HepG2 (cell line): ENCODE measurements around the gene FAM184B. TPM values are rescaled to one million over a fixed set of nuclear protein-coding genes. Genes with fewer than 3 reads are reported as not detected.

Source experiments
- ATAC-seq: fragments of 200-7000 bp; cut with Tn5 transposase; 3 replicates; pipeline ENCODE4 v1.9.1; 2020; ENCODE audit warnings: mild to moderate bottlenecking, moderate library complexity
- BruUV-seq: library from RNA; stranded (reverse); fragments of 400-500 nt; replicated peaks from 2 replicates; lab custom pipeline; 2021; lab: Mats Ljungman, UMichigan
- CTCF ChIA-PET: fragments of 300-600 bp; formaldehyde crosslinking; extraction: SDS; loops from one replicate; lab custom pipeline; 2021; ENCODE audit warnings: low total read pairs, inconsistent platforms, low intra/inter-chr PET ratio; lab: Yijun Ruan, JAX
- POLR2A ChIA-PET: fragments of 350-600 bp; sonication (Branson Sonifier 250); formaldehyde crosslinking; loops from one replicate; lab custom pipeline; 2020; ENCODE audit warnings: antibody characterized with exemption, inconsistent platforms; lab: Yijun Ruan, JAX
- DNase-seq: peaks from one replicate; pipeline ENCODE4 v3.0.0-alpha.2; 2015; ENCODE audit warnings: low spot score
- FAIRE-seq: peaks from 3 replicates; lab custom pipeline; 2011; peaks lifted over from hg19 to GRCh38; lab: Jason Lieb, UNC
- H2AFZ ChIP-seq: one replicate; pipeline ENCODE4 v1.6.1; 2011; ENCODE audit warnings: low read length, inconsistent platforms
- H3K27ac ChIP-seq: fragments of 300-600 bp; 3 replicates; pipeline ENCODE4 v1.8.0; 2011; ENCODE audit warnings: mixed run types, mild to moderate bottlenecking, mixed read lengths, low read length, inconsistent platforms; ENCODE audit not compliant: insufficient read depth; ENCODE audit errors: extremely low read length
- H3K27me3 ChIP-seq, 2 experiments: fragments of 200-600 bp in 1 of 2; 2 replicates in 1 of 2; 3 replicates in 1 of 2; pipeline versions ENCODE4 v1.6.0 to v1.8.0; 2011; ENCODE audit warnings: low read length in 2 of 2, mild to moderate bottlenecking in 2 of 2, moderate library complexity in 2 of 2, inconsistent platforms in 1 of 2; ENCODE audit not compliant: insufficient read depth in 2 of 2, control insufficient read depth in 1 of 2
- H3K36me3 ChIP-seq, 2 experiments: fragments of 200-600 bp in 1 of 2; replicated peaks in 1 of 2; 2 replicates in 1 of 2; 3 replicates in 1 of 2; pipeline versions ENCODE4 v1.5.1 to v1.8.0; 2011; ENCODE audit warnings: low read length in 2 of 2, inconsistent platforms in 1 of 2; ENCODE audit not compliant: insufficient read depth in 2 of 2, control insufficient read depth in 1 of 2
- H3K4me1 ChIP-seq: 2 replicates; pipeline ENCODE4 v1.5.1; 2012; ENCODE audit warnings: low read length, inconsistent platforms; ENCODE audit not compliant: insufficient read depth
- H3K4me2 ChIP-seq: 2 replicates; pipeline ENCODE4 v1.6.0; 2011; ENCODE audit warnings: low read depth, low read length, inconsistent platforms
- H3K4me3 ChIP-seq, 3 experiments: fragments of 200-600 bp in 1 of 3; sonication (generic), shearing (Covaris generic) in 1 of 3; replicated peaks in 1 of 3; 2 replicates each; pipeline ENCODE4 v1.5.1; 2011 to 2016; ENCODE audit warnings: low read length in 3 of 3, inconsistent platforms in 2 of 3, low read depth in 2 of 3, mild to moderate bottlenecking in 2 of 3, control low read depth in 1 of 3, mixed read lengths in 1 of 3; ENCODE audit not compliant: insufficient read depth in 1 of 3
- H3K79me2 ChIP-seq: one replicate; pipeline ENCODE4 v1.6.1; 2011; ENCODE audit warnings: low read length, inconsistent platforms; ENCODE audit not compliant: insufficient read depth
- H3K9ac ChIP-seq: 2 replicates; pipeline ENCODE4 v1.6.0; 2011; ENCODE audit warnings: mild to moderate bottlenecking, low read depth, low read length, inconsistent platforms; ENCODE audit not compliant: insufficient read depth
- H3K9me3 ChIP-seq: 2 replicates; pipeline ENCODE4 v1.5.1; 2012; ENCODE audit warnings: mild to moderate bottlenecking, low read length
- H4K20me1 ChIP-seq: 2 replicates; pipeline ENCODE4 v1.6.0; 2011; ENCODE audit warnings: inconsistent platforms, mild to moderate bottlenecking, low read length, moderate library complexity; ENCODE audit not compliant: insufficient read depth
- MED8 ChIP-seq: sonication (generic); formaldehyde crosslinking; IDR thresholded peaks from 2 replicates; pipeline ENCODE4 v1.8.1; 2023; ENCODE audit warnings: mild to moderate bottlenecking, missing genetic modification reagents; ENCODE audit not compliant: insufficient replicate concordance
- NPAS2 ChIP-seq: sonication (generic); formaldehyde crosslinking; IDR thresholded peaks from 2 replicates; pipeline ENCODE4 v1.8.0; 2022; ENCODE audit warnings: mild to moderate bottlenecking, missing genetic modification reagents, borderline replicate concordance
- RFX5 ChIP-seq: IDR thresholded peaks from 2 replicates; pipeline ENCODE4 v1.6.1; 2011; ENCODE audit warnings: low read depth, low read length, improper control_type of control experiment
- ZNF138 ChIP-seq: sonication (generic); formaldehyde crosslinking; IDR thresholded peaks from 2 replicates; pipeline ENCODE4 v1.5.0; 2020; ENCODE audit warnings: mild to moderate bottlenecking, low read depth, missing genetic modification reagents
- ZNF232 ChIP-seq: sonication (generic); formaldehyde crosslinking; IDR thresholded peaks from 2 replicates; pipeline ENCODE4 v1.4.0; 2020; ENCODE audit warnings: missing genetic modification reagents, borderline replicate concordance
- WGBS: methylation state at CpG from one replicate; pipeline ENCODE4 v1.1.6; 2017; ENCODE audit warnings: low lambda C conversion rate; 5-methylcytosine and 5-hydroxymethylcytosine counted together
- in situ Hi-C: cut with HindIII; loops from 2 replicates; pipeline ENCODE4 v1.10.0; 2017; ENCODE audit warnings: low pct_unique_long_range_greater_than_20kb; ENCODE audit not compliant: extremely low pct_ligation_motif_present
- intact Hi-C: fragments of 100-400 bp; cut with micrococcal nuclease; formaldehyde crosslinking; loops from one replicate; pipeline ENCODE4 v1.10.0; 2022; ENCODE audit not compliant: unreplicated experiment
- polyA plus RNA-seq, 8 experiments: library from polyadenylated mRNA; depleted of rRNA in 3 of 8; stranded (reverse) in 7 of 8; unstranded in 1 of 8; fragments of >200 nt; fragmentation: Illumina TruSeq in 4 of 8; extraction: Trizol in 4 of 8; gene quantifications; 2 replicates each; pipeline versions ENCODE4 v1.2.1 to v1.2.3, GENCODE V29; 2011 to 2016; ENCODE audit warnings: low read depth in 4 of 8, missing spikeins in 1 of 8, mixed read lengths in 1 of 8; ENCODE audit not compliant: insufficient read depth in 1 of 8
- total RNA-seq, 5 experiments: library from RNA; depleted of rRNA; stranded (reverse); fragments of >200 nt; fragmentation: Illumina TruSeq; extraction: Trizol; gene quantifications; 2 replicates each; pipeline ENCODE4 v1.2.3, GENCODE V29; 2016; ENCODE audit warnings: low read depth in 1 of 5
- TF ChIP-seq, protein P1 (sequence below): IDR thresholded peaks from 2 replicates; pipeline ENCODE4 v1.6.1; 2016; ENCODE audit warnings: control low read depth
- TF ChIP-seq, protein P2 (sequence below): sonication (generic); formaldehyde crosslinking; IDR thresholded peaks from 2 replicates; pipeline ENCODE4 v1.5.0; 2020; ENCODE audit warnings: mild to moderate bottlenecking, missing genetic modification reagents, borderline replicate concordance

Gene FAM184B
- total and polyA plus RNA-seq, 2 of the 13 experiments (the other 11 are each of a cell fraction or from before 2014, with no cell fraction given): not detected

DNA sequence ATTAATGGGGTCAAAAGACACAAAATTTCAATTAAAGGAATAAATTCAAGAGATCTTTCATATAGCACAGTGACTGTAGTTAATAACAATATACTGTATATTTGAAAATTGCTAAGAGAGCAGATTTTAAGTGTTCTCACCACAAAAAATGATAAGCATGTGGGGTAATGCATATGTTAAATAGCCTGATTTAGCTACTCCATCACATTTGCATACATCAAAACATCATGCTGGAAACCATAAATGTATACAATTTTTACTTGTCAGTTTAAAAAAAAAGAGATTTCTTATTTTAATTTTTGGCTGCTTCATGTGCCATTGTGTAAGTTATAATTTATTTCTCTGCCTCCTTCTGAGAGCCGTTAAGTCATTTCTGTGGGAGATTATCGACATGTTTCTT is 65.9 kb downstream of the FAM184B start (continued):
- TF ChIP-seq ZNF138 (CRISPR knock-in tag) (no peak), NPAS2 (CRISPR knock-in tag) (no peak)

DNA sequence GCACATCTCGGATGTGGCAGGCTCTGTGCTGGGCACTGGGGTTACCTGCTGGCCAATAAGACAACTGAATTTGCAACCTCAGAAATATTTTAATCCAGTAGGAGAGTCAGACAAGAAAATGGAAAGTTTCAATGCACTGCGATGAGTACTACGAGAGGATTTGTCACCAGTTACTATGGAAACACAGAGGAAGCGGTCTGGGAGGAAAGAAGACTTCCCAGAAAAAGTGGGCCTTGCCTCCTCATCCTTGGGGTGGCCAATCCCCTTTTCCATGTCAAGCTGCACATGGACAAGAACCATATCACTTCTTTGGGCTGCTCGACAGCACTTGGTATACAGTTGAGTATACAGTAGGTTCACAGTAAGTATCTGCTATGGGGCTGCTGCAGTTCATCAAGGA is 67.6 kb downstream of the FAM184B start:
- no peak for FAIRE-seq
- POLR2A ChIA-PET: no interaction called here
- no peak overlapping the region for H3K27ac ChIP-seq
- H3K4me2 ChIP-seq: no peak overlapping the region
- H2AFZ ChIP-seq: no peak overlapping the region
- H3K4me3 ChIP-seq: no peak overlapping the region
- ATAC-seq: no peak
- no peaks in the 10 kb centered on the region for H3K79me2 ChIP-seq
- DNase-seq: no peak
- intact Hi-C loops: no loop called here
- H3K4me1 ChIP-seq: peaks cover 12% of the 10 kb centered on the region; the same call in 1 of the 2 replicates
- H3K9ac ChIP-seq: no peak overlapping the region
- CTCF ChIA-PET: no interaction called here
- H3K27me3 ChIP-seq: peaks cover 0 to 19% of the 10 kb centered on the region in 2 experiments; a peak in 3 of 5 replicates
- H3K9me3 ChIP-seq: no peaks in the 10 kb centered on the region
- in situ Hi-C loops: no loop called here
- H3K36me3 ChIP-seq: no peaks in the 10 kb centered on the region
- BruUV-seq: no TSS peak
- TF ChIP-seq RFX5 (peak; percentile 57; the same call in 1 of the 2 replicates), MED8 (no peak)
- H4K20me1 ChIP-seq: no peaks in the 10 kb centered on the region
- 65% methylated on average over 4 of the region's 5 CpGs for WGBS

DNA sequence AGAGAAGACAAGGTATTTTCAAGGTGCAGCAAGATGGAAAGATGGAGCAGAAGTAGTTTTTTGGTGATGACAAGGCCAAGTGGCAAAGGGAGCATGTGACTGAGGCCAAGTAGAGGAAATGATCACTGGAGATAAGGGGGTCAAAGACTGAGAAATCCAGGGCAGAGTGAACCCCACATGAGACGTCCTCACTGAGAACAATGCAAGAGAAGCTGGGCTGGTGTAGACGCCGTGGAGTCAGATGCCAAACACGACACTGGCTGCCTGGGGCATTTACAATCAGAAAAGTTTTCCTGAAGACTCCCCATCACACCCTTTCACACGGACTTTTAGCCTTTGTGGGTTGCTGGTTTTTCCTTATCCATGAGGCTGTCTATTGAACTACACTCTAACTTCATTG is 69.3 kb downstream of the FAM184B start:
- Histone ChIP-seq H3K9me3 (no peaks in the 10 kb centered on the region), H4K20me1 (no peaks in the 10 kb centered on the region), H3K79me2 (no peaks in the 10 kb centered on the region), H3K4me1 (peaks cover 12% of the 10 kb centered on the region; the same call in 1 of the 2 replicates), H3K9ac (no peak overlapping the region), H3K4me3 (no peak overlapping the region), H3K27me3 (peaks cover 0 to 13% of the 10 kb centered on the region in 2 experiments; a peak in 3 of 5 replicates), H2AFZ (no peak overlapping the region), H3K4me2 (no peak overlapping the region), H3K27ac (no peak overlapping the region), H3K36me3 (no peaks in the 10 kb centered on the region)
- CTCF ChIA-PET: no interaction called here
- ATAC-seq (no peak), FAIRE-seq (no peak), DNase-seq (no peak)
- no TSS peak for BruUV-seq
- 35% methylated on average over 5 of the region's 5 CpGs for WGBS
- in situ Hi-C loops (no loop called here), intact Hi-C loops (no loop called here)
- POLR2A ChIA-PET: no interaction called here
- no peak for TF ChIP-seq ZNF232 (CRISPR knock-in tag)
- TF ChIP-seq, protein P1, sequence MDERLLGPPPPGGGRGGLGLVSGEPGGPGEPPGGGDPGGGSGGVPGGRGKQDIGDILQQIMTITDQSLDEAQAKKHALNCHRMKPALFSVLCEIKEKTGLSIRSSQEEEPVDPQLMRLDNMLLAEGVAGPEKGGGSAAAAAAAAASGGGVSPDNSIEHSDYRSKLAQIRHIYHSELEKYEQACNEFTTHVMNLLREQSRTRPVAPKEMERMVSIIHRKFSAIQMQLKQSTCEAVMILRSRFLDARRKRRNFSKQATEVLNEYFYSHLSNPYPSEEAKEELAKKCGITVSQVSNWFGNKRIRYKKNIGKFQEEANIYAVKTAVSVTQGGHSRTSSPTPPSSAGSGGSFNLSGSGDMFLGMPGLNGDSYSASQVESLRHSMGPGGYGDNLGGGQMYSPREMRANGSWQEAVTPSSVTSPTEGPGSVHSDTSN (CRISPR knock-in tag): no peak
- TF ChIP-seq, protein P2, sequence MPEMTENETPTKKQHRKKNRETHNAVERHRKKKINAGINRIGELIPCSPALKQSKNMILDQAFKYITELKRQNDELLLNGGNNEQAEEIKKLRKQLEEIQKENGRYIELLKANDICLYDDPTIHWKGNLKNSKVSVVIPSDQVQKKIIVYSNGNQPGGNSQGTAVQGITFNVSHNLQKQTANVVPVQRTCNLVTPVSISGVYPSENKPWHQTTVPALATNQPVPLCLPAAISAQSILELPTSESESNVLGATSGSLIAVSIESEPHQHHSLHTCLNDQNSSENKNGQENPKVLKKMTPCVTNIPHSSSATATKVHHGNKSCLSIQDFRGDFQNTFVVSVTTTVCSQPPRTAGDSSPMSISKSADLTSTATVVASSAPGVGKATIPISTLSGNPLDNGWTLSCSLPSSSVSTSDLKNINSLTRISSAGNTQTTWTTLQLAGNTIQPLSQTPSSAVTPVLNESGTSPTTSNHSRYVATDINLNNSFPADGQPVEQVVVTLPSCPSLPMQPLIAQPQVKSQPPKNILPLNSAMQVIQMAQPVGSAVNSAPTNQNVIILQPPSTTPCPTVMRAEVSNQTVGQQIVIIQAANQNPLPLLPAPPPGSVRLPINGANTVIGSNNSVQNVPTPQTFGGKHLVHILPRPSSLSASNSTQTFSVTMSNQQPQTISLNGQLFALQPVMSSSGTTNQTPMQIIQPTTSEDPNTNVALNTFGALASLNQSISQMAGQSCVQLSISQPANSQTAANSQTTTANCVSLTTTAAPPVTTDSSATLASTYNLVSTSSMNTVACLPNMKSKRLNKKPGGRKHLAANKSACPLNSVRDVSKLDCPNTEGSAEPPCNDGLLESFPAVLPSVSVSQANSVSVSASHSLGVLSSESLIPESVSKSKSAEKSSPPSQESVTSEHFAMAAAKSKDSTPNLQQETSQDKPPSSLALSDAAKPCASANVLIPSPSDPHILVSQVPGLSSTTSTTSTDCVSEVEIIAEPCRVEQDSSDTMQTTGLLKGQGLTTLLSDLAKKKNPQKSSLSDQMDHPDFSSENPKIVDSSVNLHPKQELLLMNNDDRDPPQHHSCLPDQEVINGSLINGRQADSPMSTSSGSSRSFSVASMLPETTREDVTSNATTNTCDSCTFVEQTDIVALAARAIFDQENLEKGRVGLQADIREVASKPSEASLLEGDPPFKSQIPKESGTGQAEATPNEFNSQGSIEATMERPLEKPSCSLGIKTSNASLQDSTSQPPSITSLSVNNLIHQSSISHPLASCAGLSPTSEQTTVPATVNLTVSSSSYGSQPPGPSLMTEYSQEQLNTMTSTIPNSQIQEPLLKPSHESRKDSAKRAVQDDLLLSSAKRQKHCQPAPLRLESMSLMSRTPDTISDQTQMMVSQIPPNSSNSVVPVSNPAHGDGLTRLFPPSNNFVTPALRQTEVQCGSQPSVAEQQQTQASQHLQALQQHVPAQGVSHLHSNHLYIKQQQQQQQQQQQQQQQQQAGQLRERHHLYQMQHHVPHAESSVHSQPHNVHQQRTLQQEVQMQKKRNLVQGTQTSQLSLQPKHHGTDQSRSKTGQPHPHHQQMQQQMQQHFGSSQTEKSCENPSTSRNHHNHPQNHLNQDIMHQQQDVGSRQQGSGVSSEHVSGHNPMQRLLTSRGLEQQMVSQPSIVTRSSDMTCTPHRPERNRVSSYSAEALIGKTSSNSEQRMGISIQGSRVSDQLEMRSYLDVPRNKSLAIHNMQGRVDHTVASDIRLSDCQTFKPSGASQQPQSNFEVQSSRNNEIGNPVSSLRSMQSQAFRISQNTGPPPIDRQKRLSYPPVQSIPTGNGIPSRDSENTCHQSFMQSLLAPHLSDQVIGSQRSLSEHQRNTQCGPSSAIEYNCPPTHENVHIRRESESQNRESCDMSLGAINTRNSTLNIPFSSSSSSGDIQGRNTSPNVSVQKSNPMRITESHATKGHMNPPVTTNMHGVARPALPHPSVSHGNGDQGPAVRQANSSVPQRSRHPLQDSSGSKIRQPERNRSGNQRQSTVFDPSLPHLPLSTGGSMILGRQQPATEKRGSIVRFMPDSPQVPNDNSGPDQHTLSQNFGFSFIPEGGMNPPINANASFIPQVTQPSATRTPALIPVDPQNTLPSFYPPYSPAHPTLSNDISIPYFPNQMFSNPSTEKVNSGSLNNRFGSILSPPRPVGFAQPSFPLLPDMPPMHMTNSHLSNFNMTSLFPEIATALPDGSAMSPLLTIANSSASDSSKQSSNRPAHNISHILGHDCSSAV: no peak
